K562 (cell line): ENCODE data around the gene CBX1. TPM values are rescaled to one million over a fixed set of nuclear protein-coding genes. Genes with fewer than 3 reads are reported as not detected.

Experiments used
- ARNT ChIP-seq, 2 experiments: fragments of 450-650 bp; IDR thresholded peaks; 2 replicates each; pipeline ENCODE4 v1.6.1; 2016; ENCODE audit warnings: mild to moderate bottlenecking in 1 of 2
- FOXJ3 ChIP-seq: sonication (generic); formaldehyde crosslinking; IDR thresholded peaks from 2 replicates; pipeline ENCODE4 v1.4.0; 2020; ENCODE audit warnings: mild to moderate bottlenecking, missing genetic modification reagents
- FOXK1 ChIP-seq: sonication (generic); formaldehyde crosslinking; IDR thresholded peaks from 2 replicates; pipeline ENCODE4 v1.8.0; 2022; ENCODE audit warnings: missing genetic modification reagents, mild to moderate bottlenecking, borderline replicate concordance
- HDAC3 ChIP-seq: fragments of 450-650 bp; IDR thresholded peaks from 2 replicates; pipeline ENCODE4 v1.6.1; 2018; ENCODE audit warnings: borderline replicate concordance, mild to moderate bottlenecking, moderate library complexity; ENCODE audit not compliant: partially characterized antibody
- NCOA1 ChIP-seq: fragments of 450-650 bp; IDR thresholded peaks from 2 replicates; pipeline ENCODE4 v1.6.1; 2016; ENCODE audit warnings: low read depth
- NFXL1 ChIP-seq: fragments of 450-650 bp; formaldehyde crosslinking; IDR thresholded peaks from 2 replicates; pipeline ENCODE4 v1.4.0; 2021; ENCODE audit warnings: mild to moderate bottlenecking
- NR2C2 ChIP-seq, 2 experiments: fragments of 200-800 bp in 1 of 2; sonication (Bioruptor generic) in 1 of 2; sonication (generic) in 1 of 2; formaldehyde crosslinking in 1 of 2; IDR thresholded peaks; 2 replicates each; pipeline versions ENCODE4 v1.6.1 to v1.8.0; 2016 to 2022; ENCODE audit warnings: mild to moderate bottlenecking in 1 of 2, missing compliant biosample characterization in 1 of 2, missing genetic modification characterization in 1 of 2, missing genetic modification reagents in 1 of 2
- PML ChIP-seq: IDR thresholded peaks from 2 replicates; pipeline ENCODE4 v1.6.1; 2012; ENCODE audit warnings: low read length, inconsistent platforms
- polyA plus RNA-seq, 8 experiments: library from polyadenylated mRNA; depleted of rRNA in 4 of 8; stranded (reverse) in 5 of 8; unstranded in 3 of 8; fragments of >200 nt; fragmentation: Nextera tagmentation in 2 of 8; fragmentation: Illumina TruSeq in 1 of 8; extraction: Ambion mirVana in 2 of 8; extraction: Trizol in 1 of 8; gene quantifications; 2 replicates each; pipeline versions ENCODE4 v1.2.1 to v1.2.3, GENCODE V29; 2011 to 2014; ENCODE audit warnings: inconsistent platforms in 1 of 8, missing spikeins in 1 of 8
- total RNA-seq, 7 experiments: library from RNA; depleted of rRNA in 6 of 7; stranded (reverse); fragments of >200 nt in 6 of 7; fragmentation: Illumina TruSeq in 2 of 7; extraction: Trizol in 2 of 7; gene quantifications; 2 replicates each; pipeline versions ENCODE4 v1.2.1 to v1.2.3, GENCODE V29; 2011 to 2021; ENCODE audit warnings: low replicate concordance in 1 of 7
- TF ChIP-seq, protein P1 (sequence below), 2 experiments: fragments of 200-800 bp in 1 of 2; sonication (Bioruptor generic) in 1 of 2; sonication (generic) in 1 of 2; formaldehyde crosslinking in 1 of 2; IDR thresholded peaks in 1 of 2; conservative IDR thresholded peaks in 1 of 2; 2 replicates each; pipeline versions ENCODE4 v1.5.0 to v1.6.1; 2016 to 2020; ENCODE audit warnings: missing compliant biosample characterization in 1 of 2, missing genetic modification characterization in 1 of 2, missing genetic modification reagents in 1 of 2

The CBX1 gene
- total and polyA plus RNA-seq, 9 of the 15 experiments (the other 6 are each of a cell fraction or from before 2014, with no cell fraction given), result 10.6 to 95.7 (median 52.7) TPM

DNA sequence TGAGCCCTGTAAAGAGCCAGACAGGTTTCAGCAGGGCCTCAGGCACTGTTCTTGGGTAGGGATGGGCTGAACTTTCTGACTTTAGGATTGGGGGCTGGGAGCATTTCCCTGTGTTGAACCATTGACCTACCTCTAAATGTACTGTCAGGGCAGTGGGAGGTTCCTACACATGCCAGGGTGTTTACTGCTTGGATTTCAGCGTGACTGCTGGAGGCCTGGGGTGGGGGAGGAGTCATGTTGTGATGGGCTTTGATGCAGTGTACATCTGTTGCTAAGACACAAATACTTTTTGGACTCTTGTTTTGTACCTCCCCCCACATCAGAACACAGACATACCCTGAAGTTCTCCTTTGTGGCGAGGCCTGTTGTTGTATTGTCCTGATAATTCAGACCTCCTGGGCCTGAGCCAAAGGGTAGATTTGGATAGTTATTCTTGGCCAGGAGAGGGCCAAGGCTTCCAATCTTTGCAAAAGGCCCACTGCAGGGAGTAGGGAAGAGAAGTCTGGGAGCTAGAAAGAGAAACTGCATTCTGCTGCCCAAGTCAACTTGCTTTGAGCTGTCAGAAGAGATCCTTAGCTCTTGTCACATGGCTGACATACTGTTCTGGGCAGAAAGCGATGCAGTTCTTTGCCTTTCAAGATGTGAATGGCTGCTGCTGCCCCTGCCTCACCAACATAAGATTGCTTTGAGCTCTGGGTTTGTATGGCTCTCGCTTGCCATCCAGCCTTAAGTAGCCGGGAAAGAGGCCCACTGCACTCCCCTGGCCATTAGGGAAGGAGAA lies 49.4 kb downstream of the CBX1 start (continued):
- TF ChIP-seq NR2C2 (CRISPR knock-in tag; IDR thresholded peaks at IDR 0.05) (no peak), NR2C2 (tag; IDR thresholded peaks at IDR 0.05) (peak; percentile 22; the same call in 1 of the 2 replicates), FOXK1 (peak; percentile 93; the same call in 1 of the 2 replicates), NFXL1 (no peak), ARNT (IDR thresholded peaks at IDR 0.05) (peak in 1 of 2 experiments; percentile 29; a peak in 1 of 4 replicates), PML (0 out of 2 replicates have a peak, but pooled peaks have one; percentile 44), NCOA1 (peak; percentile 15; the same call in 1 of the 2 replicates), FOXJ3 (CRISPR knock-in tag) (peak; percentile 96), HDAC3 (no peak)
- TF ChIP-seq, protein P1, sequence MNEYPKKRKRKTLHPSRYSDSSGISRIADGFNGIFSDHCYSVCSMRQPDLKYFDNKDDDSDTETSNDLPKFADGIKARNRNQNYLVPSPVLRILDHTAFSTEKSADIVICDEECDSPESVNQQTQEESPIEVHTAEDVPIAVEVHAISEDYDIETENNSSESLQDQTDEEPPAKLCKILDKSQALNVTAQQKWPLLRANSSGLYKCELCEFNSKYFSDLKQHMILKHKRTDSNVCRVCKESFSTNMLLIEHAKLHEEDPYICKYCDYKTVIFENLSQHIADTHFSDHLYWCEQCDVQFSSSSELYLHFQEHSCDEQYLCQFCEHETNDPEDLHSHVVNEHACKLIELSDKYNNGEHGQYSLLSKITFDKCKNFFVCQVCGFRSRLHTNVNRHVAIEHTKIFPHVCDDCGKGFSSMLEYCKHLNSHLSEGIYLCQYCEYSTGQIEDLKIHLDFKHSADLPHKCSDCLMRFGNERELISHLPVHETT (CRISPR knock-in tag; conservative IDR thresholded peaks at IDR 0.05 in 1 of 2, IDR thresholded peaks at IDR 0.05 in 1 of 2), result peak in 1 of 2 experiments; percentile 44; a peak in 1 of 4 replicates
